Measurements from ENCODE around the gene SUPT3H. TPM values are rescaled to one million over a fixed set of nuclear protein-coding genes. Genes with fewer than 3 reads are reported as not detected.
"Not testable (repeated sequence)": the region's sequence is repeated elsewhere in the genome, so short reads cannot be mapped to it uniquely, and the experiment has no call there.

SUPT3H gene
- total RNA-seq, 1 experiment from 2014 or later, result 1.9 TPM

DNA sequence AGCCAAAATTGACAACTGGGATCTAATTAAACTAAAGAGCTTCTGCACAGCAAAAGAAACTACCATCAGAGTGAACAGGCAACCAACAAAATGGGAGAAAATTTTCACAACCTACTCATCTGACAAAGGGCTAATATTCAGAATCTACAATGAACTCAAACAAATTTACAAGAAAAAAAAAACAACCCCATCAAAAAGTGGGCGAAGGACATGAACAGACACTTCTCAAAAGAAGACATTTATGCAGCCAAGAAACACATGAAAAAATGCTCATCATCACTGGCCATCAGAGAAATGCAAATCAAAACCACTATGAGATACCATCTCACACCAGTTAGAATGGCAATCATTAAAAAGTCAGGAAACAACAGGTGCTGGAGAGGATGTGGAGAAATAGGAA, 310.3 kb downstream of the SUPT3H start:
- not testable (repeated sequence) for DNase-seq (ENCODE audit: low spot score)

DNA sequence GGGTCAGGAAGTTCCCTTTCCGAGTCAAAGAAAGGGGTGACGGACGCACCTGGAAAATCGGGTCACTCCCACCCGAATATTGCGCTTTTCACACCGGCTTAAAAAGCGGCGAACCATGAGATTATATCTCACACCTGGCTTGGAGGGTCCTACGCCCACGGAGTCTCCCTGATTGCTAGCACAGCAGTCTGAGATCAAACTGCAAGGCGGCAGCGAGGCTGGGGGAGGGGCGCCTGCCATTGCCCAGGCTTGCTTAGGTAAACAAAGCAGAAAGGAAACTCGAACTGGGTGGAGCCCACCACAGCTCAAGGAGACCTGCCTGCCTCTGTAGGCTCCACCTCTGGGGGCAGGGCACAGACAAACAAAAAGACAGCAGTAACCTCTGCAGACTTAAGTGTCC, 315.1 kb downstream of the SUPT3H start:
- not testable (repeated sequence) for DNase-seq (ENCODE audit: low spot score)

DNA sequence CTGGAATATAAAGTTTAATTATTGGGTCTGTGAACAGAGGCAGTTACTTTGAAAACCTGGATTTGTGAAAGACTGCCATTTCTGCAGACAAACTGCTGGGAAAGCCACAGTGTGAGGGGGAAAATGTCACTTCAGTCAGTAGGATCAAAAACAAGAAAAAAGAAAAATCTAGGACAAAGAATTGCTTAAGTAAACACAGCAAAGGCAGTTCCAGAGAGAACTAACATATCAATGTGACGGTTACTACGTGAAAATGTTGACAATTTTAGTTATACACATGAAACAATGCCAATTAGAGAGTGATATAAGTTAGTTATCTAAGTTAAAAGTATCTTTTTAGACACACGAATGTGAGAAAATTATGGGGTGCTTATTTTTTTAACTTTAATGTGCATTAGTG, 320.0 kb downstream of the SUPT3H start:
- DNase-seq (ENCODE audit: low spot score), result no peak

DNA sequence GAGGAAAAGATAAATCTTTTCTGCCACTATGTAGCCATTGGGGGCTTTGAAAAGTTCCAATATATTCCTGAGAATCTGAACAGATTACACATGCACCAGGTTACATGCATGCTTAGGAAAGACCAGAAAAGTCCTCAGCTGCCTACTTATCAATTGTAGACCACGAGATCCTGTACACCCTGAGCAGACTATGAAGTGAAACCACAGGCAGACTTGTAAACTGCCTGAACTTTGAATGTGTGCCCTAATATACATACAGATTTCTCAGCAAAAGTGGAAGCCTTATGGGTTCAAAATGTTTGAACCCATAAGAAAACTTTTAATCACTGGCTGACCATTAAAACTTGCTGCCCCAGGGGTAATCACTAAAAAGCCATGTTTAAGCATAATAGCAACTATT, 323.1 kb downstream of the SUPT3H start:
- no peak for DNase-seq (ENCODE audit: low spot score)

DNA sequence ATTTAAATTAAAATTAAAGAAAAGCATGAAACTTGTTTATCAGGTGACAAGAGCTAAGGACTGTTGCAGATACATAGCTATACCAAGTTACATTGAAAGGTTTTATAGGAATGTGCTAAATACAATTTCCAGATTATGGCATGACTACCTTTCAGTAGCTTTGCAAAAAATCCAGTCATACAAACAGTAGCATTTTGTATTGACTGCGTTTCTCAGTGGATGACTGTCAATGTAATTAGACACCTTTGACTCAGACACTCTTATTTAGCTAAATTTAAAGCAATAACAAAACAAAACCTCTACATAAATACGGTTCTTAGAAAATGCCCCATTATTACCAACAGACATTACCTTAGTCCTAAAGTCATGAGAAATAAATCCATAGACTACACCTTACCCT, 325.4 kb downstream of the SUPT3H start:
- no peak for DNase-seq (ENCODE audit: low spot score)

DNA sequence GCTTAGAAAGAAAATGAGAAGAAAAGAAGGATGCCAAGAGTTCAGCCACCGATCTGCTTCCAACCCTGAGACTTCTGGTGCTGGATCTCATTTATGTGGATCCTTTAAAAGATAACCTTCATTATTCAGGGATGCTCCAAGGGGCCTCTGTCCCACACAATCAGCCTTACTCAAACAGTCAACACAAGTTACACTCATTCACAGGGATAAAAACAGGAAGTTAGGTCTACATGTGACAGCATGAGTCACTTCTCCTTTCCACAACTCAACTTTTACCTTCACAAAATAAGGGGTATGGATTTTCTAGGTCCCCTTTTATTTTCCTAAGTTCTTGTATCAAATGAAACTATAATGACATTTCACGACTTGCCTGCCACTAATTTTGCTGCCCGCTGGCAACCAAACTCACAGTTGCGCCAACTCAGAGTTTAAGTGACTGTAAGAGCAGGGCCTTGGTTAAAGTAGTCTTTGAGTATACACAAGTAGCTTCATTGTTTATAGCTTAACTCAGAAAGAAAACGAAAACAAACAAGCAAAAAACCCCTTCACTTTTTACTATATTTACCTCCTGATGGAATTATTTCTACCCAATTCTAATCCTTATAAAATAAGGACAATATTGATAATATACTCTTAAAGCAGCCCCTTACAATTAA, 328.4 kb downstream of the SUPT3H start:
- DNase-seq (ENCODE audit: low spot score), result peak; percentile 16

DNA sequence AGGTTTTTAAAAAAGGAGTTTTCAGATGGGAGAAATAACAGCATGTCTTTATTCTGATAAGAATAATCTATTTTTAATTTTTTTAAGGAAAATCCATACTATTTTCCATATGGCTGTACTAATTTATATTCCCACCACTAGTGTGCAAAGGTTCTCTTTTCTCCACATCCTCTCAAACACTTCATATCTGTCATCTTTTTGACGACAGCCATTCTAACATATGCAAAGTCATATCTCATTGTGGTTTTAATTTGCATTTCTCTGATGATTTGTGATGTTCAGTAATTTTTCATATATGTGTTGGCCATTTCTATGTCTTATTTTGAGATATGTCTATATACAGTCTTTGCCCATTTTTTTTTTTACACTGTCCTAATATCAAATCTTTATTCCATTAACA, 330.2 kb downstream of the SUPT3H start:
- DNase-seq (ENCODE audit: low spot score), result no peak

DNA sequence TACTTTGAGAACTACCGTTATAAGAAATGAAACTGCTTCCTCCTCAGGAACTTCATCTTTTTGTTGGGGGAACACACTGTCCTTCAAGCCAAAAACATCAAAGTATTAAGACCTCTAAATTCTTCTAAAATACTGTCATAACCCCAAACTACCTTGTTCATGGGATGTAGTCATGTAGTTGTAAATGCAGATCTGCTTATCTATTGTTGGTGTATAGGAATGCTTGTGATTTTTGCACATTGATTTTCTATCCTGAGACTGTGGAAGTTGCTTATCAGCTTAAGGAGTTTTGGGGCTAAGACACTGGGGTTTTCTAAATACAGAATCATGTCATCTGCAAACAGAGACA, 332.5 kb downstream of the SUPT3H start:
- DNase-seq (ENCODE audit: low spot score), result no peak

DNA sequence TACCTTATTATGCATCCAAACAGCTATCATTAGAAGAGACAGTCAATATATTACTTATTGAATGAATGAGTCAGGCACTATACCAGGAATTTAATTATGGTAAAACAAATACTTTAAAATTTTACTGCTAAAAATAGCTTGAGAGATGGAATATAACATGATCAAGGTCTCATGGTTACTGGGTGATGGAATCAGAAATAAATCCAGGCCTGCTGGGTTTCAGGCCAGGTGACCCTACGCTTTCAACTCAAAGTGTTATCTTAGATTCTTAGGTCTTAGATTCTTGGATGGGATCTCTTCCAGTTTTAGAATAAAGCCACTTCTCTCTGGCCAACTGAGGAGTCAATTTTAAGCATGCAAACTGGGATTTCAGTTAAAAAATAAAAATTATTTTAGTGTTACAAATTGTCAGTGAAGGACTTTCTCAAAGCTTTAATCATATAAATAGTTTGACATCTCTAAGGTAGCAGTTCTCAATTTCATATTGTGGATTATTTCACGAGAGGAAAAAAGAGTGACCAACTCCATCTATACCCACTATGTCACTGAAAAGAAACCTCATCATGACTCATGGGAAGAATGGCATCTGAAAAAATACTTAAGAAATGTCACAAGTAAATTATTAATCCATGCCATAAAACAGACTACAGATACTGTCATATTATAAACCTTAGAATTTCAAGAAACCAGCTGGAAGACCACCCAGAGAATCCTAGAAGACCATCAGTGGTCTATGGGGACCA, 333.1 kb downstream of the SUPT3H start:
- DNase-seq (ENCODE audit: low spot score), result no peak

DNA sequence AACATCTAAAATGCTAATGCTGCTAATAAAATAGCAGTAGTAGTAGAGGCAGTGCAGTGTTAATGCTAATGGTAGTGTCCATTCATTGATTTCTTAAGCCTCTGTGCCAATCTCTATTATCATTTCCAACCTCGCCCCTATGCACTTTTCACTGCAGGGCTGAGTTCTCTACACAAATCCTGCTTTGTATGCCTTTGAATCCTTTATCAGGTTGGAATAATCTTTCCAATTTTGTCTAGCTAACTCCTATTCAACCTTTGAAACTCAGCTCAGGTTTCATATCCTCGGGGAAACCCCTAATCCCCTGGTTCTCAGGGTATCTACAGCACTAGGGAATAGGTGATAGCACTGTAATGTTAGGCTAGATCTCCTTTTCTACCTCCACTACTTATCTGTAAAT, 333.6 kb downstream of the SUPT3H start:
- no peak for DNase-seq (ENCODE audit: low spot score)

DNA sequence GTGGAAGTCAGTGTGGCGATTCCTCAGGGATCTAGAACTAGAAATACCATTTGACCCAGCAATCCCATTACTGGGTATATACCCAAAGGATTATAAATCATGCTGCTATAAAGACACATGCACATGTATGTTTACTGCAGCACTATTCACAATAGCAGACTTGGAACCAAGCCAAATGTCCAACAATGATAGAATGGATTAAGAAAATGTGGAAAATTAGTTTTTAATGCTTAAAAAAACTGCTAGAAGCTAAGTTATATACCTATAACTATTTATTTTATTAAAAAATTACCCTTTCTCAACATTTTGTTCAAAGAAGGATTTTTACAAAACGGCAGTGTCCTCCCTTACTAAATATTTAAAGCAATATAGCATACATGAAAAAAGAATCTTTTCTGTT, 335.1 kb downstream of the SUPT3H start:
- not testable (repeated sequence) for DNase-seq (ENCODE audit: low spot score)

DNA sequence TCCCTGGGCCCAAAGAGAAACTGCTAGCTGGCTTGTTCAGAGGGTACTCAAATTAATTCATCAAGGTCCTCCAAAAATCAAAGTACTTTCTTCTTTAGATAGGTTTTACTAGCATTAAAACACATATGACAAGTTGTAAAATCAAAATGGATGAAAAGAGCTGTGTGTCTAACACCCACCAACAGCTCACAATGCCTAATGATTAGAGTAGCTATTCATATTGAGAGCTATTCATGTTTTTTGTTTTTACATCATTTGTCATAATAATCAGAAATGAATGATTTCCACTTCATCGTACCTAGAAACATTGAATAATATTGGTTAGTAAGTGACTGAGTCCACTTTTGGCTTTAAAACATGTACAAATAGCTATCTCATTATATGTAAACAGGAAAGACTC, 339.5 kb downstream of the SUPT3H start:
- DNase-seq (ENCODE audit: low spot score), result no peak

DNA sequence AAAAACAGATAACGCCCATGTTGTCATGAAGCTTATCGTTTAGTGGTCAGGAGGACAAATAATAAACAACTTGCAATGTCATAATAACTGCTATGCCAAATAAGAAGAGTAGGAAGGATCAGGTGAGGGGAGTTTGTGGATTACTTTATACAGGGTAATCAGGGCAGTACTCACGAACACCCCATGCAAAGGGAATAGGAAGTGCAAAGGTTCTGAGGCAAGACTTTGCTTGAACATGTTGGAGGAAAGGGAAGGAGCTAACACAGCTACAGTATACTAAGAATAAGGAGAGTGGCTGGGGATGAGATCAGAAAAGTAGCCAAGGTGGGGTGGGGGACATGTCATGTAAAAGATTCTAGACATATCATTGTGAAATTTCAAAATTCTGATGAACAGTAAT, 341.6 kb downstream of the SUPT3H start:
- no peak for DNase-seq (ENCODE audit: low spot score)

DNA sequence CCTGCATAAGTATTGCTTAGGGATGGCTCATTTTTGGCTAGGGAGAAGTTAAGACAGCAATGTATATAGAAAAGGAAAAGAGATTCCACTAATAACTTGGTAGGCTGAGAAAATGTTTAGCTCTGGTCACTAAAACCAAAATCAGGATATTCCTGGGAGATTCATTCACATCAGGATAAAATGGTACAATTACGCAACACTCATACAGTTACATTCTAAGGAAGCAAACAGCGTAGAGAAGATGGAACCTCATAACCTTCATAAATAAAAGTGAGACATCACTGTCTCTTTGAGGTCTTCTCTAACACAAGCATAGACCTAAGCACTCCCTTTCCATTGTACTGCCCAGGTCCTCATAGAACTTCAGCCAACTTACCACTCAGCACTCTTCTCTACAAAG, 345.3 kb downstream of the SUPT3H start:
- DNase-seq (ENCODE audit: low spot score), result no peak

DNA sequence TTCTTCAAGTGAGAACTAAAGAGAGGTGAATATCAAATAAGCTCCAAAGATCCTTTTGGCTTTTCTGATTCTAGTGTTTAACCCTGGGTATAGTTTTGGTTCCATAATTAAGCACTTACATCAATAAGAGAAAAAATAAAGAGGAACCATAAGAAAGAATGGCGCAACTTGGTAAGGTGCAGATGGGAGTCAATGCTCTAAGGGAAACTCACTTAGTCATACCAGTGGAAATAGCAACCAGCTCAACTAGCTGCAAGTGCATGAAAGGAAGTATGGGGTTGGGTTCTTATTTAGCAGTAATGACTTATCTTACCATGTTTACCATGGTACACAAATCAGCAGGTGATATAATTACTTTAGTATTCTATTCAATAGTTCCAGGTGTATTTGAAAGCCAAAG, 346.1 kb downstream of the SUPT3H start:
- DNase-seq (ENCODE audit: low spot score), result no peak

DNA sequence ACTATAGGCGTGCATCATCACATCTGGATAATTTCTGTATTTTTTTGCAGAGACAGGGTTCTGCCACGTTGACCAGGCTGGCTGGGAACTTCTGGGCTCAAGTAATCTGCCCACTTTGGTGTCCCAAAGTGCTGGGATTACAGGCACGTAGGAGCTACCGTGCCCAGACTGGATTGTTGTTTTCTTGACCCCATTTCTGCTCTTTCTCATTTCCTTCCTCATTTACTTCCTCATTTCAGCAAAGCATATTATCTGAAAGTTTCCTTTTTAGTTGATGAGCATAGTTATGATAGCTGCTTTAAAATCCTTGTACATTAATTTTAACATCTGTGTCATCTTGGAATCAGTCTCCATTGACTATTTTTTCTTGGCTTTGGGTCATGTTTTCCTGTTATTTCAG, 350.6 kb downstream of the SUPT3H start:
- no peak for DNase-seq (ENCODE audit: low spot score)

DNA sequence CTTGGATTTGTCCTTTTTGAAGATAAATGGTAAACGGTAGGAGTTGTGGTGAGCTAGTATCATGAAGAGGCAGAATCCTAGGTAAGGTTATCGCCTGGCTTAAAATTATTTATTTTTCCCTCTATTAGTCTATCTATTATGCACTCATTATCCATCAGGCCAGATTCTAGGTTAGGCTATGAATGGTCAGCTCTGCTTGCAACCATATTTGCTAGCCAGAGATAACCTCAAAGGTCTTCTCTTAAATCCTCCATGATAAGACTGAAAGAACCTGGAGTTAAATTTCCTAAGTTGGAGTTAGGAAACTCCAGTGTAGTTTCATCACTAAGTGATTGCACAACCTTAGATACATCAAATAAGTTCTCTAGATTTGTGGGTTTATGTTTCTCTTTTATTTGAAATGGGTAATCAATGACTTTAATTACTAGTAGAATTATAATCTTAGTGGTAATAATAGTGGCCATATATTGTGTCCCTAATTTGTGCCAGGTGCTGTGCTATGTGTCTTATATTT, 351.7 kb downstream of the SUPT3H start:
- no peak for DNase-seq (ENCODE audit: low spot score)

DNA sequence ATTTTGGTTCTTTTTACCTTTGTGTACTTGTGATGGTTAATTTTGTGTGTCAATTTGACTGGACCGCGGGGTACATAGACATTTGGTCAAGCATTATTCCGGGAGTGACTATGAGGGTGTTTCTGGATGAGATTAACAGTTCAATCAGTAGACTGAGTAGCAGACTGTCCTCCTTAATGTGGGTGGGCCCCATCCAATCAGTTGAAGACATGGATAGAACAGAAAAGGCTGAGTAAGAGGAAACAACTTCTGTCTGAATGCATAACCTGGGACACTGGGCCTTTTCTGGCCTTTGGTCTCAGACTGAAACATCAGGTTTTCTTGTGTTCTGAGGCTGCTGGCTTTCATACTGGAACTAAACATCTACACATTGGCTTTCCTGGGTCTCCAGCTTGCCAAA, 353.1 kb downstream of the SUPT3H start:
- no peak for DNase-seq (ENCODE audit: low spot score)

DNA sequence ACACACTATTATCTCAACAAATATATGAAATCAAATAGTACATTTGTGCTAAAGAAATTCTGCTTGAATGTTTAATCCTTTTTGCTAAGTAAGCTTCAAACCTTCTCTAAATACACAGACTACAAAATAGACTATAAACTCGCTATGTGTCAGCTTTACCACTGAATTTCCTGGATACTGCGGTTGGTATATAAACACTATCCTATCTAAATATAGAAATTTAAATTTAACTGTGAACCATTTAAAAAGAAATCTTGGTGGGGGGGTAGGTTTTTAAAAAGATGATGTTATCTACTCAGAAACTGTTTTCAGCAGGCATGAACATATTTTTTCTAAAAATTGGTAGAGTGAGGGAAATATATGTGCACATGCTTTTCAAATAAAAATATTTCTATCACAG, 356.1 kb downstream of the SUPT3H start:
- no peak for DNase-seq (ENCODE audit: low spot score)

DNA sequence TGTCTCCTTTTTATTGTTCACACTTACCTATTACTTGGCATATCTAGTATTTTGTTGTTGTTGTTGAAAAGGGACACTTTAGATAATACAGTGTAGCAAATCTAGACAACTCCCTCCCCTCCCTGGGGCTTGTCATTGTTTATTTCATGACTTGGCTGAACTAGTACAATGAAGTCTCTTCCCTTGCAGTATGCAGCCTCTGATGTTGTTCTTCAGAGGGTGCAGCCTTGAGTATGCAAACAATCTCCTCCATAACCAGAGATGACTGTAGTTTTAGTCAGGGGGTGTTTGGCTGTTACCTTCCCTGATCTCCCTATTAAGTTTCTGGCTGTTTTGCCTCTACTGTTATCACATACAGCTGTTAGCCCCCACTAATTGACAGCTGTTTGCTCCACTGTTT, 365.0 kb downstream of the SUPT3H start:
- no peak for DNase-seq (ENCODE audit: low spot score)

DNA sequence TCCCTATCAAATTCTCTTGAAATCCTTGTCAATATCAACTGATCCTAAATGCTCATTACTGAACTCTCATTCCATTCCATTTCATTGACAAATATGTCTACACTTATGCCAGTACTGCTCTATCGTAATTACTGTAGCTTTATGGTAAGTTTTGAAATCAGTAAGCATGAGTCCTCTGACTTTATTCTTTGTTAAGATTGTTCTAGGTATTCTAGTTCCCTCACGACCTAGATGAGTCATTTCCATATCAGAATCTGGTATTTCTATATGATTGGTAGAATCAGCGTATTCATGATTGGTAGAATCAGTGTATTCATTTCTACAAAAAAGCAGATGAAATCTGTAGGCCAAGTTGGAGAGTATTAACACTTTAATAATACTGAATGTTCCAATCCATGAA, 368.2 kb downstream of the SUPT3H start:
- DNase-seq (ENCODE audit: low spot score), result no peak

DNA sequence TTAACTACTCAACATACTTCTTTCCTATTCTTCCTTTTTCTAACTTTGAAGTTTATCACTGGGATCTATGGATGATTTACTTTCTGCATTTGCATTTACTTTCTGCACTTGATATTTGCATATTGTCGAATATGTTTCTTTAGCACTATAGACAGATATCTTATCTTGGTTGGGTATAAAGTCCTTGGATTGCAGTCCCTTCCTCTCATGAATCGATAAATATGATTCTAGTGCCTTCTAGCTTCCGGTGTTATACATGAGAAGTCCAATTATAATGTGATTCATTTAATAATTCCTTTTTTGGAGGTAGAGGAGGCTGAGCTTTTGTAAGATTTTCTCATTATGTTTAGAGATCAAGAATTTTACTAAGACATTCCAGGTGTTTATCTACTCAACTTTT, 370.8 kb downstream of the SUPT3H start:
- DNase-seq (ENCODE audit: low spot score), result no peak

DNA sequence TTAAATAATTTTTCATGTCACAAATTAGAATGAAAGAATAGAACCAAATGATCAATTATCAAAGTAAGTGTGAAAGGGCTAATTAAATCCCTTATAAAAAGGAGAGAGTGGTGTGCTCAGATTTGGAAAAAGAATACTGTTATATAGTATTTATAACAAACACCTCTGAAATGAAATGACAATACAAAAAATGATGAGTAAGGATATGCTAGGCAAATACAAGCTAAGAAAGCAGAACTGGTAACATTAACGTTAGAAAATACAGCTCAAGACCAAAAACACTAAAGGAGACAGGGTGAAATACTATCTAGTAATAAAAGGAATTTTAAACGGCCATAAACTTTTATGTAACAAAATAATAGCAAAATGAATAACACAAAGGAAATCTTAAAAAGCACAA, 373.8 kb downstream of the SUPT3H start:
- DNase-seq (ENCODE audit: low spot score), result no peak

DNA sequence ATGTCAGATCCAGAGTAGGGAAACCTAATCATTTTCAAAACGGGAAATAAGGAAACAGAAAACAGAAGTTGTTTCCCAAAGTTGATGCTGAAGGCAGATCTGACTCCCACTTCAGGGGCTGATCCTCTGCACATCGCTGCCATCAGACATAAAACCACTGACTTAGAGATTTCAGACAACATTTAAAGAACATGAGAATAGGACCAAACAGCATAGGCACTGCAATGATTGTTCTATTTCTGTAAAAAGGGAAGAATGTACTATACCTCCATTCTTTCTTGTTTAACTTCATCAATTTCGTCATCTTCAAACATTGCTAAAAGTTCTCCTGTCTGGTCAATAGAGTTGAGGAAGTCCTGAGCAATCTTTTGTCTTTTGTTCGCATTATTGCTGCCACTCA, 374.3 kb downstream of the SUPT3H start:
- DNase-seq (ENCODE audit: low spot score), result no peak

Measured in HT-29 (cell line).